Stimulated activated naive CD8-positive, alpha-beta T cell treated with anti-CD3 and anti-CD28 coated beads, Interleukin-15, amount 100 ng/mL, for 72 hours (primary cell): ENCODE data around the gene GAB1.
A peak's percentile ranks its signal among the peaks of the same experiment; 100 is the strongest.

ENCODE experiments used
- ATAC-seq: fragments of 150-1000 bp; cut with Tn5 transposase; 2 replicates; pipeline ENCODE4 v1.10.0; 2021; ENCODE audit warnings: mild to moderate bottlenecking, moderate library complexity
- DNase-seq, 2 donors: peaks; one replicate each; pipeline ENCODE4 v3.0.0; 2021 to 2022
- H3K27ac Mint-ChIP-seq, 2 donors: one replicate each; pipeline ENCODE4 v1.8.0; 2022; ENCODE audit warnings: mild to moderate bottlenecking in 2 of 2, mixed read lengths in 2 of 2, moderate library complexity in 2 of 2
- H3K27me3 Mint-ChIP-seq: one replicate; pipeline ENCODE4 v1.8.0; 2022; ENCODE audit warnings: mixed read lengths
- H3K4me1 Mint-ChIP-seq: one replicate; pipeline ENCODE4 v1.8.0; 2022; ENCODE audit warnings: mild to moderate bottlenecking, mixed read lengths
- H3K4me3 Mint-ChIP-seq, 2 donors: one replicate each; pipeline ENCODE4 v1.8.0; 2022; ENCODE audit warnings: mild to moderate bottlenecking in 2 of 2, mixed read lengths in 2 of 2, moderate library complexity in 1 of 2
- H3K9me3 Mint-ChIP-seq, 2 donors: one replicate each; pipeline ENCODE4 v1.8.0; 2022; ENCODE audit warnings: mixed read lengths in 2 of 2

GAB1 gene

GRCh38 chr4:143360838-143361625 is 24.4 kb downstream of the GAB1 start:
- no peak overlapping the region for H3K27ac Mint-ChIP-seq
- peaks cover 44% of the 10 kb centered on the region for H3K4me1 Mint-ChIP-seq
- DNase-seq (no peak), ATAC-seq (no peak)
- H3K9me3 Mint-ChIP-seq, result no peaks in the 10 kb centered on the region
- no peaks in the 10 kb centered on the region for H3K27me3 Mint-ChIP-seq
- peak overlapping the region in 1 of 2 donors; percentile 37 for H3K4me3 Mint-ChIP-seq

- DNase-seq (peak in 1 of 2 donors; percentile 13), ATAC-seq (peak; percentile 48)
- peak overlapping the region in 1 of 2 donors; percentile 14 for H3K27ac Mint-ChIP-seq
- H3K27me3 Mint-ChIP-seq, result no peaks in the 10 kb centered on the region
- peaks cover 37% of the 10 kb centered on the region for H3K4me1 Mint-ChIP-seq
- H3K4me3 Mint-ChIP-seq, result no peak overlapping the region
- no peaks in the 10 kb centered on the region for H3K9me3 Mint-ChIP-seq
Measured at GRCh38 chr4:143362349-143363046, 25.8 kb downstream of the GAB1 start.

- no peak overlapping the region for H3K27ac Mint-ChIP-seq
- peaks cover 36% of the 10 kb centered on the region for H3K4me1 Mint-ChIP-seq
- H3K4me3 Mint-ChIP-seq, result no peak overlapping the region
- ATAC-seq (no peak), DNase-seq (no peak)
- H3K27me3 Mint-ChIP-seq, result no peaks in the 10 kb centered on the region
- H3K9me3 Mint-ChIP-seq, result no peaks in the 10 kb centered on the region
Measured at GRCh38 chr4:143363332-143363731, 26.7 kb downstream of the GAB1 start.

GRCh38 chr4:143364063-143364462 is 27.4 kb downstream of the GAB1 start:
- H3K4me1 Mint-ChIP-seq, result peaks cover 29% of the 10 kb centered on the region
- no peaks in the 10 kb centered on the region for H3K27me3 Mint-ChIP-seq
- H3K27ac Mint-ChIP-seq, result no peak overlapping the region
- H3K9me3 Mint-ChIP-seq, result no peaks in the 10 kb centered on the region
- H3K4me3 Mint-ChIP-seq, result no peak overlapping the region
- DNase-seq (no peak), ATAC-seq (no peak)

GRCh38 chr4:143367863-143368262 is 31.2 kb downstream of the GAB1 start:
- H3K4me1 Mint-ChIP-seq, result no peaks in the 10 kb centered on the region

GRCh38 chr4:143369552-143369951 is 32.9 kb downstream of the GAB1 start:
- ATAC-seq, result no peak
- no peak overlapping the region for H3K27ac Mint-ChIP-seq
- H3K4me1 Mint-ChIP-seq, result no peaks in the 10 kb centered on the region
- DNase-seq, result no peak
- no peaks in the 10 kb centered on the region for H3K27me3 Mint-ChIP-seq
- no peak overlapping the region for H3K4me3 Mint-ChIP-seq
- no peaks in the 10 kb centered on the region for H3K9me3 Mint-ChIP-seq

More at GRCh38 chr4:143367863-143368262, 31.2 kb downstream of the GAB1 start:
- Mint-ChIP-seq H3K27me3 (no peaks in the 10 kb centered on the region), H3K9me3 (no peaks in the 10 kb centered on the region), H3K27ac (no peak overlapping the region), H3K4me3 (no peak overlapping the region)
- DNase-seq (no peak), ATAC-seq (no peak)

- no peaks in the 10 kb centered on the region for H3K9me3 Mint-ChIP-seq
- peak overlapping the region in 1 of 2 donors; percentile 6 for H3K27ac Mint-ChIP-seq
- ATAC-seq (no peak), DNase-seq (no peak)
- H3K4me3 Mint-ChIP-seq, result no peak overlapping the region
- no peaks in the 10 kb centered on the region for H3K27me3 Mint-ChIP-seq
- no peaks in the 10 kb centered on the region for H3K4me1 Mint-ChIP-seq
Measured at GRCh38 chr4:143372093-143372915, 35.6 kb downstream of the GAB1 start.

- Mint-ChIP-seq H3K27me3 (no peaks in the 10 kb centered on the region), H3K9me3 (no peaks in the 10 kb centered on the region), H3K4me1 (no peaks in the 10 kb centered on the region), H3K4me3 (no peak overlapping the region), H3K27ac (no peak overlapping the region)
- ATAC-seq (no peak), DNase-seq (no peak)
Measured at GRCh38 chr4:143374255-143374654, 37.6 kb downstream of the GAB1 start.

GRCh38 chr4:143374771-143375170 is 38.1 kb downstream of the GAB1 start:
- H3K4me3 Mint-ChIP-seq, result no peak overlapping the region
- H3K27ac Mint-ChIP-seq, result no peak overlapping the region
- no peaks in the 10 kb centered on the region for H3K9me3 Mint-ChIP-seq
- no peaks in the 10 kb centered on the region for H3K4me1 Mint-ChIP-seq
- DNase-seq (no peak), ATAC-seq (no peak)
- H3K27me3 Mint-ChIP-seq, result no peaks in the 10 kb centered on the region

- Mint-ChIP-seq H3K4me1 (no peaks in the 10 kb centered on the region), H3K4me3 (no peak overlapping the region), H3K9me3 (no peaks in the 10 kb centered on the region), H3K27ac (no peak overlapping the region), H3K27me3 (no peaks in the 10 kb centered on the region)
- ATAC-seq (peak; percentile 68), DNase-seq (peak in 1 of 2 donors; percentile 26)
Measured at GRCh38 chr4:143375326-143376073, 38.8 kb downstream of the GAB1 start.

GRCh38 chr4:143377611-143378099 is 41.0 kb downstream of the GAB1 start:
- Mint-ChIP-seq H3K4me1 (no peaks in the 10 kb centered on the region), H3K27me3 (no peaks in the 10 kb centered on the region), H3K27ac (no peak overlapping the region), H3K4me3 (no peak overlapping the region), H3K9me3 (no peaks in the 10 kb centered on the region)
- ATAC-seq (no peak), DNase-seq (no peak)

- H3K27me3 Mint-ChIP-seq, result no peaks in the 10 kb centered on the region
- H3K4me1 Mint-ChIP-seq, result no peaks in the 10 kb centered on the region
- H3K27ac Mint-ChIP-seq, result no peak overlapping the region
Measured at GRCh38 chr4:143380629-143381028, 44.0 kb downstream of the GAB1 start.

GRCh38 chr4:143381189-143382118 is 44.8 kb downstream of the GAB1 start:
- Mint-ChIP-seq H3K27me3 (no peaks in the 10 kb centered on the region), H3K4me1 (no peaks in the 10 kb centered on the region), H3K4me3 (no peak overlapping the region), H3K27ac (peak overlapping the region in 1 of 2 donors; percentile 55), H3K9me3 (no peaks in the 10 kb centered on the region)
- DNase-seq (no peak), ATAC-seq (no peak)

More at GRCh38 chr4:143380629-143381028, 44.0 kb downstream of the GAB1 start:
- ATAC-seq (no peak), DNase-seq (no peak)
- H3K9me3 Mint-ChIP-seq, result no peaks in the 10 kb centered on the region
- H3K4me3 Mint-ChIP-seq, result no peak overlapping the region

GRCh38 chr4:143382596-143382995 is 45.9 kb downstream of the GAB1 start:
- H3K27me3 Mint-ChIP-seq, result peaks cover 5% of the 10 kb centered on the region
- no peak for ATAC-seq
- no peaks in the 10 kb centered on the region for H3K9me3 Mint-ChIP-seq
- no peak for DNase-seq
- H3K4me1 Mint-ChIP-seq, result no peaks in the 10 kb centered on the region
- H3K4me3 Mint-ChIP-seq, result no peak overlapping the region
- H3K27ac Mint-ChIP-seq, result no peak overlapping the region
